Parathyroid adenoma (tissue), 2 donors: ENCODE results near the gene TARDBP.
"Not testable (repeated sequence)": the region's sequence is repeated elsewhere in the genome, so short reads cannot be mapped to it uniquely, and the experiment has no call there.

Source experiments
- H2AFZ ChIP-seq: fragments of 300-600 bp; sonication (generic); one replicate; pipeline ENCODE4 v1.7.0; 2017; ENCODE audit warnings: antibody characterized with exemption, mild to moderate bottlenecking
- H3K27ac ChIP-seq: fragments of 300-600 bp; sonication (generic); one replicate; pipeline ENCODE4 v1.7.0; 2017
- H3K27me3 ChIP-seq: fragments of 300-600 bp; sonication (generic); one replicate; pipeline ENCODE4 v1.7.0; 2017; ENCODE audit warnings: low read length; ENCODE audit not compliant: control insufficient read depth, insufficient read depth
- H3K36me3 ChIP-seq: fragments of 300-600 bp; sonication (generic); one replicate; pipeline ENCODE4 v1.7.0; 2017; ENCODE audit warnings: low read length; ENCODE audit not compliant: control insufficient read depth, insufficient read depth
- H3K4me1 ChIP-seq: fragments of 300-600 bp; sonication (generic); one replicate; pipeline ENCODE4 v1.7.0; 2017; ENCODE audit warnings: control low read depth
- H3K4me2 ChIP-seq: fragments of 300-600 bp; sonication (generic); one replicate; pipeline ENCODE4 v1.7.0; 2017; ENCODE audit warnings: low read length
- H3K4me3 ChIP-seq: fragments of 300-600 bp; sonication (generic); one replicate; pipeline ENCODE4 v1.7.0; 2017; ENCODE audit warnings: low read depth, low read length
- H3K79me2 ChIP-seq: fragments of 300-600 bp; sonication (generic); one replicate; pipeline ENCODE4 v1.7.0; 2017; ENCODE audit warnings: control low read depth
- H3K9ac ChIP-seq: fragments of 300-600 bp; sonication (generic); one replicate; pipeline ENCODE4 v1.7.0; 2017; ENCODE audit warnings: mild to moderate bottlenecking
- H3K9me3 ChIP-seq: fragments of 300-600 bp; sonication (generic); one replicate; pipeline ENCODE4 v1.7.0; 2017; ENCODE audit warnings: low read length; ENCODE audit not compliant: control insufficient read depth
- CTCF ChIP-seq: fragments of 300-600 bp; sonication (generic); IDR thresholded peaks from one replicate; pipeline ENCODE4 v1.7.0; 2017; ENCODE audit warnings: antibody characterized with exemption, mild to moderate bottlenecking
- donor health status: primary hyperparathyroidism.

The TARDBP gene

DNA sequence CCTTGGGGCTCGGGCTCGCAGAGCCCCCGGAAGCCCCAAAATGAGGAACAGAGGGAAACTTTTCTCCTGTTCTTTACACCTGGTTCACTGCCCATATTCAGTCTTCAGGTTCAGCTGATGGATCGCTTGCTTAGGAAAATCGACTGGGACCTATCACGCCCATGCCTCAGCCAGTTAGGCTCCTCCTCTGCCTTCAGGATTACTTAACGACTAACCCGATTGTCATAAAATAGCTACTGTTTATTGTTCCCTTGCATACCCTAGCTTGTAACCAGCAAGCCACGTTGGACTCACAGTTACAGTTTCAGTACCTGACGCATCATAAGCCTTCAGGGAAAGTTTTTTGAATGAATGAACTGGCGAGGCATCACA lies 692 bp downstream of the TARDBP start:
- H3K27ac ChIP-seq: peak overlapping the region; percentile 96
- peak overlapping the region; percentile 88 for H3K4me2 ChIP-seq
- no peaks in the 10 kb centered on the region for H3K36me3 ChIP-seq
- H3K4me1 ChIP-seq: peaks cover 13% of the 10 kb centered on the region
- H3K79me2 ChIP-seq: peaks cover 19% of the 10 kb centered on the region
- H2AFZ ChIP-seq: peak overlapping the region; percentile 95
- peak overlapping the region; percentile 95 for H3K4me3 ChIP-seq
- no peak for TF ChIP-seq CTCF
- H3K27me3 ChIP-seq: no peaks in the 10 kb centered on the region
- H3K9me3 ChIP-seq: no peaks in the 10 kb centered on the region
- peak overlapping the region; percentile 87 for H3K9ac ChIP-seq

DNA sequence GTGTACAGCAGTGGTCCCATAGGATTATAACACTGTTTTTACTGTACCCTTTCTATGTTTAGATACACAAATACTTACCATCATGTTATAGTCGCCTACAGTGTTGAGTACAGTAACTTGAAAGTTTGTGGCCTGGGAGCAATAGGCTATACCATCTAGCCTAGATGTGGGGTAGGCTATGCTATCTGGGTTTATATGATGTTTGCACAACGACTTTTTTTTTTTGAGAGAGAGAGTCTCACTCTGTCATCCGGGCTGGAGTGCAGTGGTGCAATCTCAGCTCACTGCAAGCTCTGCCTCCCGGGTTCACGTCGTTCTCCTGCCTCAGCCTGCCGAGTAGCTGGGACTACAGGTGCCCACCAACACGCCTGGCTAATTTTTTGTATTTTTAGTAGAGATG lies 6.9 kb downstream of the TARDBP start:
- H3K9ac ChIP-seq, H3K27me3 ChIP-seq, H3K4me1 ChIP-seq, H2AFZ ChIP-seq, H3K36me3 ChIP-seq, H3K4me3 ChIP-seq, H3K27ac ChIP-seq, H3K9me3 ChIP-seq, H3K79me2 ChIP-seq, H3K4me2 ChIP-seq: not testable (repeated sequence)

DNA sequence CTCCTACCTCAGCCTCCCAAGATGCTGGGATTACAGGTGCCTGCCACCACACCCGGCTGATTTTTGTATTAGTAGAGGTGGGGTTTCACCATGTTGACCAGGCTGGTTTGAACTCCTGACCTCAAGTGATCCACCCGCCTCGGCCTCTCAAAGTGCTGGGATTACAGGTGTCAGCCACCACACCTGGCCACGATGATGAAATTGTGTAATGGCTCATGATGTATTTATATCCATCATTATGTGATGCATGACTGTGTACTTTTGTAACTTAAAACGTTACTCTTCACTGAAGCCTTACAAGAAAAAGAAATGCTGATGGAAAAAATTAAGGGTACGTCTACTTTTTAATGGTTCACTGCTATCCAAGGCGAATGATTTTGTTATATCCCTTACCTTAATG lies 7.5 kb downstream of the TARDBP start:
- Histone ChIP-seq H3K4me3 (no peak overlapping the region), H3K9ac (no peak overlapping the region), H3K4me1 (no peaks in the 10 kb centered on the region), H3K36me3 (no peaks in the 10 kb centered on the region), H3K27me3 (no peaks in the 10 kb centered on the region), H2AFZ (no peak overlapping the region), H3K79me2 (no peaks in the 10 kb centered on the region), H3K9me3 (no peaks in the 10 kb centered on the region), H3K4me2 (no peak overlapping the region), H3K27ac (no peak overlapping the region)
- TF ChIP-seq CTCF: no peak

DNA sequence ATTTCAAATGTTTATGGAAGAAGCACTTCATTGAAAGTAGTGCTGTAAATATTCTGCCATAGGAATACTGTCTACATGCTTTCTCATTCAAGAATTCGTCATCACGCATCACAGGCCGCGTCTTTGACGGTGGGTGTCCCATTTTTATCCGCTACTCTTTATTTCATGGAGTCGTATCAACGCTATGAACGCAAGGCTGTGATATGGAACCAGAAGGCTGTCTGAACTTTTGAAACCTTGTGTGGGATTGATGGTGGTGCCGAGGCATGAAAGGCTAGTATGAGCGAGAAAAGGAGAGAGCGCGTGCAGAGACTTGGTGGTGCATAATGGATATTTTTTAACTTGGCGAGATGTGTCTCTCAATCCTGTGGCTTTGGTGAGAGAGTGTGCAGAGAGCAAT lies 10.7 kb downstream of the TARDBP start:
- no peaks in the 10 kb centered on the region for H3K36me3 ChIP-seq
- no peak overlapping the region for H3K4me3 ChIP-seq
- H3K4me2 ChIP-seq: no peak overlapping the region
- no peak overlapping the region for H3K9ac ChIP-seq
- no peak overlapping the region for H2AFZ ChIP-seq
- no peaks in the 10 kb centered on the region for H3K27me3 ChIP-seq
- H3K79me2 ChIP-seq: no peaks in the 10 kb centered on the region
- no peaks in the 10 kb centered on the region for H3K9me3 ChIP-seq
- no peak for TF ChIP-seq CTCF
- no peaks in the 10 kb centered on the region for H3K4me1 ChIP-seq
- no peak overlapping the region for H3K27ac ChIP-seq

DNA sequence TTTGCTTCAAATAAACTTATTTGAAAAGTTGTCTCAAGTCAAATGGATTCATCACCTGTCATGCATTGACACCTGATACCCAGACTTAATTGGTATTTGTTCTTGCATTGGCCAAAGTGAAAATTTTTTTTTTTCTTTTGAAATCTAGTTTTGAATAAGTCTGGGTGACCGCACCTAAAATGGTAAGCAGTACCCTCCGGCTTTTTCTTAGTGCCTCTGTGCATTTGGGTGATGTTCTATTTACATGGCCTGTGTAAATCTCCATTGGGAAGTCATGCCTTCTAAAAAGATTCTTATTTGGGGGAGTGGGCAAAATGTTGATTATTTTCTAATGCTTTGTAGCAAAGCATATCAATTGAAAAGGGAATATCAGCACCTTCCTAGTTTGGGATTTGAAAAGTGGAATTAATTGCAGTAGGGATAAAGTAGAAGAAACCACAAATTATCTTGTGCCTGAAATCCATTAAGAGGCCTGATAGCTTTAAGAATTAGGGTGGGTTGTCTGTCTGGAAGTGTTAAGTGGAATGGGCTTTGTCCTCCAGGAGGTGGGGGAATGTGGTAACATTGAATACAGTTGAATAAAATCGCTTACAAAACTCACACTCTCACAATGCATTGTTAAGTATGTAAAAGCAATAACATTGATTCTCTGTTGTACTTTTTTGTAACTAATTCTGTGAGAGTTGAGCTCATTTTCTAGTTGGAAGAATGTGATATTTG lies 11.9 kb downstream of the TARDBP start:
- H3K27ac ChIP-seq: no peak overlapping the region
- H3K9ac ChIP-seq: no peak overlapping the region
- H3K79me2 ChIP-seq: no peaks in the 10 kb centered on the region
- H3K4me1 ChIP-seq: no peaks in the 10 kb centered on the region
- no peak for TF ChIP-seq CTCF
- no peak overlapping the region for H3K4me3 ChIP-seq
- H3K27me3 ChIP-seq: no peaks in the 10 kb centered on the region
- no peaks in the 10 kb centered on the region for H3K36me3 ChIP-seq
- no peaks in the 10 kb centered on the region for H3K9me3 ChIP-seq
- H2AFZ ChIP-seq: no peak overlapping the region
- no peak overlapping the region for H3K4me2 ChIP-seq
